Measurements from ENCODE around the gene CHMP2A.
"Not testable (repeated sequence)": the region's sequence is repeated elsewhere in the genome, so short reads cannot be mapped to it uniquely, and the experiment has no call there.

Gene CHMP2A

DNA sequence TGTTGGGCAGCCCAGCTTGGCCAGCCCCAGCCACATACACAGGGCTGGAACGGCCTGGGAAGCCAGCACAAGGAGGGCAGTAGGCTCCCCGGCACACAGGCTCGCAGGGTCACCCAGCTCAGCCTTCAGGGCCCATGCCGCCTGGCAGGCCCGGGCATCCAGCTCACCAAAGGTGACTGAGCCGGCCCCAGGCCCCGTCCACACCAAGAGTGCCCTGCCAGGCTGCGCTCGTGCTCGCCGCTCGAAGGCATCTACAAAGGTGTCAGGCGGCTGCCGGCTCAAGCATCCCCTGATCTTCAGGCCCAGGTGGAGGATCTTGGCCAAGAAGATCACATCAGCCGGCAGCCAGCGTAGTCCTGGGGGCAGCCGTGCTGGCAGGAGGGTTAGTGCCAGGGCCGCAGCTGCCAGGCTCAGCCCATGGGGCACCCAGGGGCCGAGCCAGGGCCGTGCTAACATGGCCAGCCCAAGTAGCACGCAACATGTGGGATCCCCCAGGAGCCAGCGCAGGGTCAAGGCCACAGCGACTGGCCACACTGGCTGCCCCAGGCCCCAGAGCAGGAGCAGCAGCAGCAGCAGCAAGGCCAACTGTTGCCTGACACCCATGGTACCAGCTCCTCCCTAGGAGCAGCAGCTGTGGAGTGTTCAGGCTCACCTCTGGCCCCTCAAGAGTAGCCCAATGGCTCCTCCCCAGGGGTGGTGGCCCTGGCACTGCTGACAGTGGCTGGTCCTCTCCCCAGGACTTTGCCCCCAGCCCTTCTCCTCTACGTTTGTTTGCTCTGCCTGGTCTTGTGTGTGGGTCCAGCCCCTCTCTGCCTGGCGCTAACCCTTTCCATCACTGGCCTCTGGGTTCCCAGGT is 43.3 kb downstream of the CHMP2A start, which contains the start of gene SLC27A5:
Gene SLC27A5 (minus strand): TSS at position 640 of the 856 bp plus-strand sequence. CDS start 37 bp downstream, at position 603.
- no peak for DNase-seq (ENCODE audit: low read depth in 2 of 2)

GRCh38 chr19:58510084-58510862 is 44.6 kb downstream of the CHMP2A start:
- no peak for DNase-seq (ENCODE audit: low read depth in 2 of 2)

DNA sequence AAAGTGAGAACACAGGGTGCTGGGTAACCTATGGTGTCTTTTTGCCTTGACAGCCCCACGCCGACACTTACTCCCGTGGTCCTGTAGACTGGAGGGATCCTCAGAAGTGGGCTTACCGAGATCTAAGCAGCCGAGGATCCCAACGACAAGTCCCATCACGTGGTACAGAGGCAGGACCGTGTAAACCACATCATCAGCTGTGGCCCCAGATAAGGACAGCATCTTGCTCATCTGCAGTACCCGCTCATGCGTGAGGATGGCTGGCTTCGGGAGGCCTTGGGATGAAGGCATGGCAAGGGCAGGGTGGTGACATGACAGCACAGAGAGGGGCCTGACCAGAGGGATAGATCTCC is 45.2 kb downstream of the CHMP2A start:
- no peak for DNase-seq (ENCODE audit: low read depth in 2 of 2)

DNA sequence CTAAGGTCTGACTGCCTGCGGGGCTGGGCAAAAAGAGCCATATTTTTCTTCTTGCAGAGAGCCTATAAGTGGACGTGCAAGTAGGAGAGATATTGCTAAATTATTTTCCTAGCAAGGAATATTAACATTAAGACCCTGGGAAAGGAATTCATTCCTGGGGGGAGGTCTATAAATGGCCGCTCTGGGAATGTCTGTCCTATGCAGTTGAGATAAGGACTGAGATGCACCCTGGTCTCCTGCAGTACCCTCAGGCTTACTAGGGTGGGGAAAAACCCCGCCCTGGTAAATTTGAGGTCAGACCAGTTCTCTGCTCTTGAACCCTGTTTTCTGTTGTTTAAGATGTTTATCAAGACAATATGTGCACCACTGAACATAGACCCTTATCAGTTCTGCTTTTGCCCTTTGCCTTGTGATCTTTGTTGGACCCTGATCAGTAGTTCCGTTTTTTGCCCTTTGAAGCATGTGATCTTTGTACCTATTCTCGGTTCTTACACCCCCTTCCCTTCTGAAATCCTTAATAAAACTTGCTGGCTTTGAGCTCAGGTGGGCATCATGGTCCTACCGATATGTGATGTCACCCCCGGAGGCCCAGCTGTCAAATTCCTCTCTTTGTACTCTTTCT is 47.2 kb downstream of the CHMP2A start:
- DNase-seq (ENCODE audit: low read depth in 2 of 2): not testable (repeated sequence)

Data from stimulated activated CD8-positive, alpha-beta memory T cell treated with anti-CD3 and anti-CD28 coated beads, Interleukin-7, amount 100 ng/mL, for 1 hour (primary cell).